Ishikawa (cell line): ENCODE results near the gene CCDC169.
A peak's percentile ranks its signal among the peaks of the same experiment; 100 is the strongest.

Source experiments
- CEBPB ChIP-seq: IDR thresholded peaks from 2 replicates; pipeline ENCODE4 v1.6.1; 2012
- CREB1 ChIP-seq: IDR thresholded peaks from 2 replicates; pipeline ENCODE4 v1.6.1; 2012; ENCODE audit warnings: low read depth
- EGR1 ChIP-seq: IDR thresholded peaks from 2 replicates; pipeline ENCODE4 v1.6.1; 2012
- EP300 ChIP-seq: IDR thresholded peaks from 2 replicates; pipeline ENCODE4 v1.6.1; 2012; ENCODE audit warnings: borderline replicate concordance
- FOXM1 ChIP-seq: IDR thresholded peaks from 2 replicates; pipeline ENCODE4 v1.6.1; 2012; ENCODE audit warnings: low read depth, borderline replicate concordance
- MAX ChIP-seq: IDR thresholded peaks from 2 replicates; pipeline ENCODE4 v1.6.1; 2012
- NFIC ChIP-seq: IDR thresholded peaks from 2 replicates; pipeline ENCODE4 v1.6.1; 2012
- RAD21 ChIP-seq: IDR thresholded peaks from 2 replicates; pipeline ENCODE4 v1.6.1; 2012; ENCODE audit warnings: low read depth
- TAF1 ChIP-seq: IDR thresholded peaks from 2 replicates; pipeline ENCODE4 v1.6.1; 2012; ENCODE audit warnings: low read depth, mild to moderate bottlenecking
- TCF12 ChIP-seq: IDR thresholded peaks from 2 replicates; pipeline ENCODE4 v1.6.1; 2012; ENCODE audit warnings: low read depth
- TEAD4 ChIP-seq: IDR thresholded peaks from 2 replicates; pipeline ENCODE4 v1.6.1; 2012
- USF1 ChIP-seq: IDR thresholded peaks from 2 replicates; pipeline ENCODE4 v1.6.1; 2012
- YY1 ChIP-seq: IDR thresholded peaks from 2 replicates; pipeline ENCODE4 v1.6.1; 2012; ENCODE audit warnings: low read depth
- ZBTB7A ChIP-seq: IDR thresholded peaks from 2 replicates; pipeline ENCODE4 v1.6.1; 2012; ENCODE audit warnings: low read depth
- TF ChIP-seq, protein P1 (sequence below): IDR thresholded peaks from 2 replicates; pipeline ENCODE4 v1.6.1; 2012; ENCODE audit warnings: low read depth, mild to moderate bottlenecking

Gene CCDC169

DNA sequence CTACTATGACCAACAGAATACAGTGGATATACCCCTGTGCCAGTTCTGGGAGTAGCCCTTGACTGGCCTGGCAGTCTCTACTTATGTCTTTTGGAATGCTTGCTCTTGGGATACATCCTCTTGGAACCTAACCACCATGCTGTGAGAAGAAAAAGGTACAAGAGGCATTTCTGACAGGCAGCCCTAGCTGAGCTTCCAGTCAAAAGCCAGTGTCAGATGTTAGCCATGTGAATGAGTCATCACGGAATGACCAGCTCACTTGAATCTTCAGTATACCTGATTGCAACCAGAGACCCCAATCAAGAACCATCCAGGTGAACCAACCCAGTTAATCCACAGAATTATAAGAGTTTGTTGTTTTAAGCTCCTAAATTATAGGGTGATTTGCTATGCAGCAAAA lies 4.1 kb downstream of the CCDC169 start:
- TF ChIP-seq MAX (no peak), EP300 (no peak), EGR1 (no peak), CEBPB (no peak), CREB1 (no peak), ZBTB7A (no peak)

GRCh38 chr13:36288794-36289391 lies 8.7 kb downstream of the CCDC169 start:
- no peak for TF ChIP-seq FOXM1
- no peak for TF ChIP-seq CREB1
- no peak for TF ChIP-seq MAX
- TF ChIP-seq TEAD4: no peak
- TF ChIP-seq TCF12: no peak
- no peak for TF ChIP-seq USF1
- TF ChIP-seq EGR1: no peak
- TF ChIP-seq ZBTB7A: no peak
- no peak for TF ChIP-seq NFIC
- no peak for TF ChIP-seq EP300
- no peak for TF ChIP-seq CEBPB
- no peak for TF ChIP-seq TAF1
- TF ChIP-seq YY1: no peak
- TF ChIP-seq, protein P1, sequence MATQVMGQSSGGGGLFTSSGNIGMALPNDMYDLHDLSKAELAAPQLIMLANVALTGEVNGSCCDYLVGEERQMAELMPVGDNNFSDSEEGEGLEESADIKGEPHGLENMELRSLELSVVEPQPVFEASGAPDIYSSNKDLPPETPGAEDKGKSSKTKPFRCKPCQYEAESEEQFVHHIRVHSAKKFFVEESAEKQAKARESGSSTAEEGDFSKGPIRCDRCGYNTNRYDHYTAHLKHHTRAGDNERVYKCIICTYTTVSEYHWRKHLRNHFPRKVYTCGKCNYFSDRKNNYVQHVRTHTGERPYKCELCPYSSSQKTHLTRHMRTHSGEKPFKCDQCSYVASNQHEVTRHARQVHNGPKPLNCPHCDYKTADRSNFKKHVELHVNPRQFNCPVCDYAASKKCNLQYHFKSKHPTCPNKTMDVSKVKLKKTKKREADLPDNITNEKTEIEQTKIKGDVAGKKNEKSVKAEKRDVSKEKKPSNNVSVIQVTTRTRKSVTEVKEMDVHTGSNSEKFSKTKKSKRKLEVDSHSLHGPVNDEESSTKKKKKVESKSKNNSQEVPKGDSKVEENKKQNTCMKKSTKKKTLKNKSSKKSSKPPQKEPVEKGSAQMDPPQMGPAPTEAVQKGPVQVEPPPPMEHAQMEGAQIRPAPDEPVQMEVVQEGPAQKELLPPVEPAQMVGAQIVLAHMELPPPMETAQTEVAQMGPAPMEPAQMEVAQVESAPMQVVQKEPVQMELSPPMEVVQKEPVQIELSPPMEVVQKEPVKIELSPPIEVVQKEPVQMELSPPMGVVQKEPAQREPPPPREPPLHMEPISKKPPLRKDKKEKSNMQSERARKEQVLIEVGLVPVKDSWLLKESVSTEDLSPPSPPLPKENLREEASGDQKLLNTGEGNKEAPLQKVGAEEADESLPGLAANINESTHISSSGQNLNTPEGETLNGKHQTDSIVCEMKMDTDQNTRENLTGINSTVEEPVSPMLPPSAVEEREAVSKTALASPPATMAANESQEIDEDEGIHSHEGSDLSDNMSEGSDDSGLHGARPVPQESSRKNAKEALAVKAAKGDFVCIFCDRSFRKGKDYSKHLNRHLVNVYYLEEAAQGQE: no peak
- TF ChIP-seq RAD21: no peak

- TF ChIP-seq RAD21: no peak
- no peak for TF ChIP-seq NFIC
- TF ChIP-seq CEBPB: no peak
- TF ChIP-seq TCF12: no peak
- no peak for TF ChIP-seq FOXM1
Measured at GRCh38 chr13:36286006-36286405, 11.6 kb downstream of the CCDC169 start.

- TF ChIP-seq EP300: no peak
- TF ChIP-seq RAD21: peak; percentile 82
- no peak for TF ChIP-seq TEAD4
Measured at GRCh38 chr13:36282821-36283432, 14.7 kb downstream of the CCDC169 start.

DNA sequence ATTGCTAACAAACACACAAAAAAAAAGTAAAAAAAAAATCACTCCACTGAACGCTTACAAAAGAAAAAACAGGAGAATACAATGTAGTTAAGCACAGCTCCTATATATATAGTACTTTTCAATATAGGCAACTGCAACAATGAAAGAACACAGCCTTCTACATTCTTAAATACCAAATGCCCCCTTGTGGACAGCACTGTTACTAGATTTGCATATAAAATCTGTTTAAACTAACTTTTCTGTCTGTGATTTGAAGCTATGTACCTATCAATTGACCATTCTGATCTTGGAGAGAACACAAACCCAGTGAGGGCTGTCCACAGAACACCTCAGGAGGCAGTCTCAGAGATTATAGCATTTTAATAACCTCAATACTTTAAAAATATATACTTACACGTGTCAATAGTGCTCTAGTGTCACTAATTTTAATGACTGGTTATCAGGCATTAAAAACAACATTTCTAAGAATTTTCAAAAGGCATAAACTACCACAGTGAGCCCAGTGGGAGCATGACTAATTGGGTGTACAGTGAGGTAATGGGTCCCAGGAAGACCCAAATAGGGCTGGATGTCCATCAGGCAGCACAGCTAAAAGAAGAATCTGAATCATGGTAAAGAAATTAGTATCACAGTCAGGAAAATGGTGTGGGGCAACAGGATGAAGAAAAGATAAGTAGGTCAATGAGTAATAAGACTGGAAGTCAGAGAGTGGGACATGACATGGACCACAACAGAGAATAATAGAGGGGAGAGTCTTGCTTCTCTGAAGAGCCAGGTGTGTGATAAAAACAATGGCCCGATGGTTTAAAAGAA lies 22.2 kb downstream of the CCDC169 start:
- no peak for TF ChIP-seq TAF1
- TF ChIP-seq EP300: no peak
- peak; percentile 55 for TF ChIP-seq RAD21
- TF ChIP-seq TCF12: no peak

- TF ChIP-seq ZBTB7A: no peak
- TF ChIP-seq NFIC: no peak
- no peak for TF ChIP-seq CREB1
Measured at GRCh38 chr13:36273431-36273830, 24.2 kb downstream of the CCDC169 start.

GRCh38 chr13:36261976-36262375 lies 35.6 kb downstream of the CCDC169 start:
- TF ChIP-seq RAD21: no peak
- no peak for TF ChIP-seq TAF1
- TF ChIP-seq CREB1: no peak
- no peak for TF ChIP-seq EGR1
- no peak for TF ChIP-seq TEAD4
- TF ChIP-seq, protein P1: no peak
